Right kidney (tissue), 1 donor: ENCODE data around the gene NEK6.

Source experiments
- DNase-seq: peaks from one replicate; pipeline ENCODE4 v3.0.0-alpha.2; 2016

The NEK6 gene

GRCh38 chr9:124354346-124355038 is 96.7 kb downstream of the NEK6 start:
- DNase-seq = no peak

DNA sequence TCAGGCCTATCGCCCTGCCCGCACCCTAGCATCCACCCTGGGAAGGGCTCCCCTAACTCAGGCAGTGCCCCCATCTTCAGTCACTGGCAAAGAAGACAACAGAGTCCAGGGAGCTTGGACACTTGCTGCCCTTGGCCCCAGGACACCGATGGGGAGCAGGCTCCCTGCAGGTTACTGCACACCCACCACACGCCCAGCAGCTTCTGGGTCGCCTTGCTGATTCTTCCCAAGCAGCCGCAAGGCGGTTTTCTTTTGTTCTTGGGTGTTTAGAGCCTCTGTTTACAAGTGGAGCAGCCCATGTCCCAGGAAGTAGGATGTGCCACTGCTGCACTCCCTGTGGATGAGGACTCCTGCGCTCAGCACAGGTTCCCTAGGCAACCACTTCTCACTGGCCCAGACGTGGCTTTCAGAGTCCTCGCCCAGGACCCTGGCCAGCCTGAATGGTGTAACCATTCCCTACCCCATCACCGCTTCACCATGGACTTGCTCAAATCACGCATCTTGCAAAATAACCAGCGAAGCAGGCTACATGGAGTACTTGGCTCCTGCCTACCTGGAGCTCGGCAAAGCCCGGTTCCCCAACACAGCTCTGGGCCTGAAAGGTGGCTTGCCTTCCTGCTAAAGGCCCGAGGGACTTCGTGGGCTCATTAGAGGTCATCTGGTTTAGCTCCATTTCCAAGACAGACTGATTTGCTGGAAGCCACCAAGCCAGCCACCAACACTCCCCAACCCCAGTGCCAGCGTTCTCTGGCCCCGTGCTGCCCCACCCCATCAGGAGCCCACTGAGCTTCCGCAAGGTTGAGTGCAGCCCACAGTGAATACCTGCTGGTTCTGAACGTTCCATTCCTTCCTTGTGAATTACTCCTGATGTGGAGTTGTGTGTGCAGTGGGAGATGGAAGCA is 97.5 kb downstream of the NEK6 start:
- no peak for DNase-seq

GRCh38 chr9:124355941-124356744 is 98.4 kb downstream of the NEK6 start:
- DNase-seq = no peak

DNA sequence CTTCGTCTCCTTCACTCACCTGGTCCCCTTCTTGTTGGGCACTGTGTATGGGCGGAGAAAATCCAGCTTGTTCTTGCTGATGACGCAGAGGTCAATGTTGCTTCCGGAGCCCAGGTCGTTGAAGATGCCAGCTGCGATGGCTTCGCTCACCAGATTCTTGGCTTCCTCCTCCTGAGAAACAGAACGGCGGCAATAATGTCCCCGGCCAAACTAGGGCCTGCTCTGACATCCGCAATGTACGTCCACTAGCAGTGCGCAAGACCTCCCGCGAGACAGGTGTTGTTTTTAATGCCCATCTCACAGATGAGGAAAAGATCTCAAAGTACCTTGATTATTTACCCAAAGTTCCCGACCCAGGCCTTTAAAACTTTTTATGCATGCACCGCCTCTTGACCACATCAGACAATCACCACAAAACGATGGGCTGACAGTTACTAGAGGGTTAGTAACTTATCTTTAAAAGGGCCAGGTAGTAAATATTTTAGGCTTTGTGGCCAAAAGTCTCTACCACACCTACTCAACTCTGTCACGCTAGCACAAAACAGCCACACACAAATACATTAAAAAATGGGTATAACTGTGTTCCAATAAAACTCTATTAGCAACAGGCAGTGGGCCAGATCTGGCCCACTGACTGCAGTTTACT is 99.1 kb downstream of the NEK6 start:
- DNase-seq = no peak

- DNase-seq = no peak
These were observed 100.1 kb downstream of the NEK6 start for GRCh38 chr9:124357721-124358361.

DNA sequence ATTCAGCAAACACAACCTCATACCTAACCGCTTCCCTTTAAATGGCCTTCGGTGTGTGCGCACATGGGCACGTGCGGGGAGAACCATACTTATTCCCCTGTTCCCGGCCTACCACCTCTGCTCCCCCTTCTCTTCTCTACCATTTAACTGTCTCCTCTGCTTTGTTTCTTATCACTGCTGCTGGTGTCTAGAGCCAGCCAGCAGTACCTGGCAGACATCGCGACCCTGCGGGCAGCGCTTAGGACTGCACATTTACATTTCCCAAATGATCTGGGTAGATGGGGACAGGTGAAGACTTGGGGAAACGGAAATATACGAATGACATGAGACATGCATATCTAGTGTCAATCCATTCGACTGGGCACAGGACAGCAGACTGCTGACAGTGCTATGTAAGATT is 100.9 kb downstream of the NEK6 start:
- DNase-seq = no peak

DNA sequence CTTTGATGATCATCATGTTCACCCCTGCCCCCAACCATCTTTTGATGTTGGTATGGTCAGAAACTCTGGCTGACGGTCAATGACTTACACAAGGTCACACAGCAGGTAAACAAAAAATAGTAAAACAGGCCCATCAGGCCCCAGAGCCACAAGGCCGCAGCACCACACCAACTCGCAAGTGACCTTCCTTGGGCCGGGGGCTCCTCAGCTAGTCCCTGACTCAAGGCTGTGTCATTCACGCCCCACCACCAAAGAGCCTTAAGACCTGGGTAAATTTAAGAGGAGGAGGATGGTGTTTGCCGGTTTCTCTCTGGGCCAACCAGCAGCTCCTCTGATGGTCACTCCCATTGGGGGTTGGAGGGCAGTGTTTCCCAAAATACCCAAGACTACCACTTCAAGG is 101.7 kb downstream of the NEK6 start:
- no peak for DNase-seq

- no peak for DNase-seq
These were observed 102.3 kb downstream of the NEK6 start for GRCh38 chr9:124359855-124360678.

GRCh38 chr9:124361128-124361527 is 103.4 kb downstream of the NEK6 start:
- no peak for DNase-seq

- DNase-seq = no peak
These were observed 105.8 kb downstream of the NEK6 start for GRCh38 chr9:124363326-124364096.

GRCh38 chr9:124364141-124364540 is 106.4 kb downstream of the NEK6 start:
- no peak for DNase-seq

GRCh38 chr9:124365036-124365435 is 107.3 kb downstream of the NEK6 start:
- no peak for DNase-seq

GRCh38 chr9:124366476-124367220 is 108.9 kb downstream of the NEK6 start:
- DNase-seq = no peak

DNA sequence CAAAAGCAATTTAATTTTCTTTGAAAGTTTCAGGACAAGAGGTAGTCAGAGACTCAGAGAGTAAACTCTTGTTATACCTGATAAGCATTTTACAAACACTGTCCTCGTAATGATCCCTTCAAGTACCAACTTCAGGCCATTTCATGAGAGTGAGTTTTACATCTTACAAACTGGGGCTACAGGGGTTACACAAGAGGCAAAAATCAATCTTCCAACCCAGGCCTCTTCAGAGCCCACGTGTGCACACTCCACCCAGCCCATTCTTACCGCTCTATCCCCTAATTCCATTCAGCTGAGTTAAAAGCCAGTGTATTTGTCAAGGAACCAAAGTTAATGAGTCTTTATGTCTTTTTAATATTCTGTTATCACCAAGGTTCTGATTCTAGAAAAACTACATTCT is 110.9 kb downstream of the NEK6 start:
- DNase-seq = no peak

DNA sequence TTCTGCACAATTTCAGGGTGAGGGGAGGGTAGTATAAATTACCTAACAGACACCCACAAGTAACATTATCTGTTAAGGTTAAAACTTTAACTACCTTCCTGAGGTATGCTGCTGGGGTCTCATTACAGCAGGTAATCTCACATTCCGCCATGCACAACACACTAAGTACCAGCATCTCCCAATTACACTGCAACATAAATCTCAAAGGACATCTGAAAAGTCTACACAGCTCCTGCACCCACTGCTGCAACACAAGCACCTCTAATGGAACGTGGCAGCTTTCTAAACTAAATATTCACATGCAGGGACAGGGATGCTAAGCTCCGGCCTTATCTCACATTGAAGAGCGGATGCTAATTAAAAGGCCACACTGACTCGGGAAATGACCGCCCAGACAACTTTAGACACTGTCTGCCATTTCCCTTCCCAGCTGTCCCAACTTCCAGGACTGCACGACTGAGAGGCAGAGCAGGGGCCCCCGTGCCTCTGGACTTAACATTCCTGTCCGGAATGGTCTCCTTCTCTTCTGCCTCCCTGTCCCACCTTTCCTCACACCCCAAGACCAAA is 111.6 kb downstream of the NEK6 start:
- no peak for DNase-seq

GRCh38 chr9:124370896-124371582 is 113.3 kb downstream of the NEK6 start:
- no peak for DNase-seq

DNA sequence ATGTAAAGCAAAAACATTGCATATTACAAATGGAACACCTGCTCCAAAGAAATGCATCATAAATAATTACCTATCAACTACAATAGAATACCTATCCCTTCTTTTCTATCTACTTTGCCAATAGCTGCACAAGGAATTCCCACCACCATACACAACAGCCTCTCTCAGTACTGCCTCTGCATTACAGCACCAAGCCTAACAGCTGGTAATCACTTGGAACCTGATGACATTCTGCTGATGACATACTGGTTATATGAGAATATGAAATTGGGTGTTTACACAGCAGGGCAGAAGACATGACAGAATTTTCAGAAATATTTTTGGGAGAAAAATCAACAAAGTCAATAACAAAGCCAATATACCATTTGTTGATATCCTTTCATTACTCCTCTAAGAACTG is 114.3 kb downstream of the NEK6 start:
- no peak for DNase-seq

- DNase-seq = no peak
These were observed 115.6 kb downstream of the NEK6 start for GRCh38 chr9:124373386-124373785.
